Measurements from ENCODE around the gene BIK. TPM values are rescaled to one million over a fixed set of nuclear protein-coding genes. Genes with fewer than 3 reads are reported as not detected.

BIK gene
- polyA plus RNA-seq, 3 donors: 0.61 to 1.4 (median 1.2) TPM

GRCh38 chr22:43171019-43171491 lies 60.5 kb downstream of the BIK start:
- DNase-seq (ENCODE audit: extremely low read depth in 1 of 11, low read depth in 9 of 11, low spot score in 4 of 11): no peak

GRCh38 chr22:43171607-43172006 lies 61.1 kb downstream of the BIK start:
- DNase-seq (ENCODE audit: extremely low read depth in 1 of 11, low read depth in 9 of 11, low spot score in 4 of 11): no peak

- no peak for DNase-seq (ENCODE audit: extremely low read depth in 1 of 11, low read depth in 9 of 11, low spot score in 4 of 11)
Observed at GRCh38 chr22:43172191-43172590, 61.6 kb downstream of the BIK start.

DNA sequence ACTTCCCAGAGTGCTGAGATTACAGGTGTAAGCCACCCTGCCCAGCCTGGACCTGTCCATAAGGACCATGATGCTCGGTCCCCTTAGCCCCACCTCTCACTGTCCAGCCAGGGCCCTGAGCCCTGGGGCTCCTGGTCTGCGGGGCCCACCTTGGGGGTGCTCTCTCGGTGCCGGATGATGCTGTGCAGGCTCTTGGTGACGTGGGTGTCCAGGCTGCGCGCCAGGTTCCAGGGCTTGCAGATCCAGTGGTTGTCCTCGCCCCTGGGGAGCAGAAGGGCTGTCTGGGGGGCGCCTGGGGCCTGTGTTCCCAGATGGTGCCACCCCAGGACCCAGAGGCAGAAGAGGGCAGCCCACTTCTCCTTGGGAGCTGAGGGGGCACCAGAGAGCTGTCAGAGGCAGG lies 63.0 kb downstream of the BIK start:
- no peak for DNase-seq (ENCODE audit: extremely low read depth in 1 of 11, low read depth in 9 of 11, low spot score in 4 of 11)

- DNase-seq (ENCODE audit: extremely low read depth in 1 of 11, low read depth in 9 of 11, low spot score in 4 of 11): no peak
Observed at GRCh38 chr22:43173976-43174720, 63.6 kb downstream of the BIK start.

DNA sequence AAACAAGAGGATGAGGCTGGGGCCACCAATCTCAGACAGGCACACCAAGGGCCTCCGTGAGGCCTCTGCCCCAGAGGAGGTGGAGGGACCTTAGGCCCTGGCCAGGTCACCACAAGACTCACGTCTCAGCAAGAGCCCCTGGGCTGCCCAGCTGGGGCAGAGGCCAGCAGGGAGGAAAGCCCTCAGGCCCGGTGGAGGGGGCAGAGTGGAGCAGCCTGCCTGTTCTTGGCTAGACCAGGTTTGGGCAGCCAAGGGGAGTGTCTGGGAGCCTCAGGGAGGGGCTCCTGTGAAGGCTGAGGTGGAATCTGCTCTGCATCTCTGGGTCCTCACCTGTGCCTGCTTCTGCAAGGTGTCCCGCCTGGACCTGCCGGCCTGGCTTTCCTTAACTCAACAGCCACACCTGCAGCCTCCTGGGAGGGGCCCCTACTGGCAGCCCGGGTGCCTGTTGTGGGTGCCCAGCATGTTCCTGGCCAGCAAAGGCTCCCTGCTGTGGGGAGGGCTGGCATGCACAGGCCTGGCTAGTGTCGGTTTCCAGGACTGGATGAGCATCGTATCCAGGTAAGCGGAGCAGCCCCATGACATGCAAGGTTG lies 64.5 kb downstream of the BIK start:
- no peak for DNase-seq (ENCODE audit: extremely low read depth in 1 of 11, low read depth in 9 of 11, low spot score in 4 of 11)

DNA sequence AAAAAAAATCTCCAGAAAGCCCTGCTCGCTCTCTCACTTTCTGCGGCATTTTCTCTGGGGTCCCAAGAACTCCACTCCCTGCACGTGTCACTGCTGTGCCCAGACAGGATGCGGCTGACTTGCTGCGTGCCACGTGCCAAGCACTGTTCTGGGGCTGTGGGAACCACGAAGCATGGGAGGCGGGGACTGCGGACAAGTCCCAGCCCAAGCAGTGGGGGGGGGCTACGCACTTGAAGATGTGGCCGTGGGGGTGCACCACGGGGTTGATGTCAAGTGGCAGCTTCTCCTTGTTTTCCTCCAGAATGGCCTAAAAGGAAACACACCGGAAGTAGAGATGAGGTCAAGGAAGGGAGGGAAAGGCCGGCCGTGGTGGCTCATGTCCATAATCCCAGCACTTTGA lies 65.5 kb downstream of the BIK start:
- no peak for DNase-seq (ENCODE audit: extremely low read depth in 1 of 11, low read depth in 9 of 11, low spot score in 4 of 11)

- no peak for DNase-seq (ENCODE audit: extremely low read depth in 1 of 11, low read depth in 9 of 11, low spot score in 4 of 11)
Observed at GRCh38 chr22:43177479-43177878, 66.9 kb downstream of the BIK start.

Other genes with a start within 250 kb of the BIK start
- gene PACSIN2, start 95.6 kb upstream of the BIK start, polyA plus RNA-seq (ENCODE audit: insufficient read length in 3 of 3): 10 to 100 TPM; 62.5 to 72.4 (median 69.1) TPM
- gene TTLL1, start 21.4 kb upstream of the BIK start, polyA plus RNA-seq (ENCODE audit: insufficient read length in 3 of 3): 10 to 100 TPM; 16.3 to 20.6 (median 19.3) TPM
- 10 to 100 TPM; 16.6 to 25.0 (median 23.4) TPM for gene MCAT, start 32.6 kb downstream of the BIK start, polyA plus RNA-seq (ENCODE audit: insufficient read length in 3 of 3)
- 10 to 100 TPM; 12.2 to 29.4 (median 23.1) TPM for gene TSPO, start 40.8 kb downstream of the BIK start, polyA plus RNA-seq (ENCODE audit: insufficient read length in 3 of 3)
- gene TTLL12, start 76.4 kb downstream of the BIK start, polyA plus RNA-seq (ENCODE audit: insufficient read length in 3 of 3): 10 to 100 TPM; 19.7 to 32.3 (median 32.3) TPM
- 10 to 100 TPM in 2 of 3 donors, 1 to 10 TPM in 1; 8.7 to 11.6 (median 10.9) TPM for gene SCUBE1, start 232.6 kb downstream of the BIK start, polyA plus RNA-seq (ENCODE audit: insufficient read length in 3 of 3)